Large intestine (tissue), 3 donors: ENCODE results near the gene EIF2B4. TPM values are rescaled to one million over a fixed set of nuclear protein-coding genes. Genes with fewer than 3 reads are reported as not detected.

Experiments
- DNase-seq, 2 donors: peaks; one replicate each; pipeline versions ENCODE4 v3.0.0 to v3.0.0-alpha.2; 2013
- H3K27ac ChIP-seq: one replicate; pipeline ENCODE4 v1.5.1; 2013; ENCODE audit warnings: low read length
- H3K27me3 ChIP-seq: 2 replicates; pipeline ENCODE4 v1.6.1; 2013; ENCODE audit warnings: low read length; ENCODE audit not compliant: control insufficient read depth, insufficient read depth
- H3K36me3 ChIP-seq: 2 replicates; pipeline ENCODE4 v1.6.1; 2013; ENCODE audit warnings: low read length; ENCODE audit not compliant: control insufficient read depth, insufficient read depth
- H3K4me1 ChIP-seq: one replicate; pipeline ENCODE4 v1.6.1; 2013; ENCODE audit warnings: low read length; ENCODE audit not compliant: control insufficient read depth, insufficient read depth
- H3K4me3 ChIP-seq: one replicate; pipeline ENCODE4 v1.5.1; 2013; ENCODE audit warnings: low read length
- H3K9me3 ChIP-seq: one replicate; pipeline ENCODE4 v1.6.1; 2013; ENCODE audit warnings: mild to moderate bottlenecking, low read depth, low read length, moderate library complexity; ENCODE audit not compliant: control insufficient read depth
- WGBS: methylation state at CpG from one replicate; pipeline ENCODE4 v1.1.5; 2013; ENCODE audit warnings: low lambda C conversion rate; ENCODE audit not compliant: insufficient coverage; 5-methylcytosine and 5-hydroxymethylcytosine counted together
- polyA plus RNA-seq: library from polyadenylated mRNA; unstranded; fragments of 120-200 nt; gene quantifications from one replicate; pipeline ENCODE4 v1.2.1, GENCODE V29; 2013

The EIF2B4 gene
- polyA plus RNA-seq, 1 donor, result 39.7 TPM

- H3K27ac ChIP-seq, result no peak overlapping the region
- no peak overlapping the region for H3K4me3 ChIP-seq
- WGBS, result no CpG with 5 or more reads among the region's 18 CpGs
Measured at GRCh38 chr2:27377618-27378095, 7.5 kb upstream of the EIF2B4 start.

DNA sequence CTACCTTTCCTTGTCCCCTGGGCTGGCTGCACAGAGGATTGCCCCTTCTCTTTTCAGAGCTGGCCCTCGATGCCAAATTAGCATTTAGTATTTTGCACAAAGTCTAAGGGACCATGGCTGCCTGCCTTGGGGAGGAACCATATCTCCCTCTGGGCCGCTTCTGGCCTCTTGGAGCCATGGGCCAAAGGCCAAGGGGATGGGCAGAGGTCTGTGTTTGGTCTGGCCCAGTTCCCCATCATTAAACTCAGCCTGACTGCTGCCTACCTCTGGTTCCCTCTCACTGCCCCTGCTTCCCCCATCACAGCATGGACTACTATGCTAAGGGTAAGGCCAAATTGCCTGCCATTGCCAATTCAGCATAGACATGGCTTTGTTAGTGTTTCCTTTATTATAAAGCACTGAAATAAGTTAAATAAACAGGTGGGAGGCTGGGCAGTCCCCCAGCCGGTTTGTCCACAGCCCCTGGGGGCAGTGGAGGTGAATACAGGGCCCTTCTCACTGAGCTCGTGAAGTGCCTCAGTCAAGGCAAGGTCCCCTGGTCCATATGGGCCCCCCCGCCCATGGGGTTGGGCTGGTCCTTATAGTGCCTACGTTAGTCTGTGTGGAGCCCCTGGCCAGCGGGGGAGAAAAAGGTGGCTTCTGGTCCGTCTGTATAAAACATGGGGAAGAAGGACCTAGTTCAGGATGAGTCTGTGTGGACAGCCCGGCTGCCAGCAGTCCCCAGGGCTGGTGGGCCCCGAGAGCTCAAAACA lies 6.9 kb upstream of the EIF2B4 start:
- Histone ChIP-seq H3K27me3 (no peaks in the 10 kb centered on the region), H3K27ac (no peak overlapping the region), H3K4me3 (no peak overlapping the region), H3K36me3 (peaks cover 72% of the 10 kb centered on the region), H3K9me3 (no peaks in the 10 kb centered on the region), H3K4me1 (peaks cover 25% of the 10 kb centered on the region)
- no peak for DNase-seq
- no CpG with 5 or more reads among the region's 10 CpGs for WGBS

More at GRCh38 chr2:27377618-27378095, 7.5 kb upstream of the EIF2B4 start:
- no peaks in the 10 kb centered on the region for H3K9me3 ChIP-seq
- H3K27me3 ChIP-seq, result no peaks in the 10 kb centered on the region
- H3K4me1 ChIP-seq, result peaks cover 19% of the 10 kb centered on the region
- no peak for DNase-seq
- peaks cover 75% of the 10 kb centered on the region for H3K36me3 ChIP-seq

DNA sequence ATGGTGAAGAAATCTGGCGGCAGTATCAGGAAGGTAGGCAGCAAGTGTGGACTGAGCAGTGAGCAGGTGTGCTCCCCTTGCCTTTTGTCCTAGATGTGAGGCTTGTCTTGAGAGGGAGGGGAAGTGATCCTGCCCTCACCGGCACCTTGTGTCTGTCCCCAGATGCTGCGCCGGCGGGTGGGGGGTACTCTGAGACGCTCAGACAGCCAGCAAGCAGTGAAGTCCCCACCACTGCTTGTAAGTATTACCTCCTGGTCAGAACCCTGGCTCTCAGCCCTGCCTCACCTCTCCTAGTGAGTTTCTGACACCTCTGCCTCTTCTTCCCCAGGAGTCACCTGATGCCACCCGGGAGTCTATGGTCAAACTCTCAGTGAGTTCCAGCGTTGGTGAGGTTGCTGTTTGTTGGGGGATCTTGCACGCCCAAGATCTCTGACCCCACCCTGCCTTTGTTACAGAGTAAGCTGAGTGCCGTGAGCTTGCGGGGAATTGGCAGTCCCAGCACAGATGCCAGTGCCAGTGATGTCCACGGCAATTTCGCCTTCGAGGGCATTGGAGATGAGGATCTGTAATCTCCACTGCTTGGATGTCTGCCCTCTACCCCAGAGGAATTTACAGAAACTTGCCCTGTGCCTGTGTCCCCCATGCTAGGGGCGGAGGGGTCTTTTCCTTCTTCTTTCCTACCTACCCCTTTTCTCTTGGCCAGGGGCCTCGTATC lies 6.2 kb upstream of the EIF2B4 start:
- DNase-seq, result no peak
- Histone ChIP-seq H3K27ac (no peak overlapping the region), H3K9me3 (no peaks in the 10 kb centered on the region), H3K27me3 (no peaks in the 10 kb centered on the region), H3K36me3 (peaks cover 65% of the 10 kb centered on the region), H3K4me3 (no peak overlapping the region), H3K4me1 (peaks cover 23% of the 10 kb centered on the region)
- WGBS, result no CpG with 5 or more reads among the region's 16 CpGs

DNA sequence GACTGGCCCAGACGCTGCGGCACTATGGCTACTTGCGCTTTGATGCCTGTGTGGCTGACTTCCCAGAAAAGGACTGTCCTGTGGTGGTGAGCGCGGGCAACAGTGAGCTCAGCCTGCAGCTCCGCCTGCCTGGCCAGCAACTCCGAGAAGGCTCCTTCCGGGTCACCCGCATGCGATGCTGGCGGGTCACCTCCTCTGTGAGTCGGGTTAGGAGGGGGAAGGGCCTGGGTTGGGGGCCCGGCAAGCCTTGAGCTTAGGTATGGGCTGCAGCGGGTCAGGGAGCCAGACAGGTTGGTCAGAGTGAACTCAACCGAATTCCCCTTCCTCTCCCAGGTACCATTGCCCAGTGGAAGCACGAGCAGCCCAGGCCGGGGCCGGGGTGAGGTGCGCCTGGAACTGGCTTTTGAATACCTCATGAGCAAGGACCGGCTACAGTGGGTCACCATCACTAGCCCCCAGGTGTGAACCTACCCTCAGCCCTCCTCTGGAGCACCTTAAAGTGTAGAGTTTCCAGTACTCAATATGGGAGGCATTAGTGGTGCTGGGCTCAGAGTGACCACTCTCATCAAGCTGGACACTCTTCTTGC lies 5.5 kb upstream of the EIF2B4 start:
- WGBS, result no CpG with 5 or more reads among the region's 20 CpGs
- Histone ChIP-seq H3K4me1 (peaks cover 17% of the 10 kb centered on the region), H3K36me3 (peaks cover 63% of the 10 kb centered on the region), H3K27me3 (no peaks in the 10 kb centered on the region), H3K9me3 (no peaks in the 10 kb centered on the region), H3K27ac (no peak overlapping the region), H3K4me3 (no peak overlapping the region)
- DNase-seq, result no peak

DNA sequence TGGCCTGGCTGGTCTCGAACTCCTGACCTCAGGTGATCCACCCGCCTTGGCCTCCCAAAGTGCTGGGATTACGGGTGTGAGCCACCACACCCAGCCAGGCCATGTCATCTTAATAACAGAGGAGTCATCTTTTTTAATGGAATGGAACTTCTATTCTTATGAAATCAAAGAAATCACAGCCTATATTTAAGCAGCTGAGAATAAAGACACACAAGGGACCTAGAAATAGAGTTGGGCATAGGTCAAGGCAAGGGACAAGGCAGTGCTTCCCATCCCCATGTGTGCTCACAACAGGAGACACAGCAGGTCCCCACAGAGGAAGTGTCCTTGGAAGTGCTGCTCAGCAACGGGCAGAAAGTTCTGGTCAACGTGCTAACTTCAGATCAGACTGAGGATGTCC lies 3.4 kb upstream of the EIF2B4 start:
- Histone ChIP-seq H3K9me3 (no peaks in the 10 kb centered on the region), H3K4me1 (peaks cover 18% of the 10 kb centered on the region), H3K27ac (no peak overlapping the region), H3K4me3 (no peak overlapping the region), H3K36me3 (peaks cover 61% of the 10 kb centered on the region), H3K27me3 (no peaks in the 10 kb centered on the region)
- no peak for DNase-seq
- WGBS, result no CpG with 5 or more reads among the region's 5 CpGs

DNA sequence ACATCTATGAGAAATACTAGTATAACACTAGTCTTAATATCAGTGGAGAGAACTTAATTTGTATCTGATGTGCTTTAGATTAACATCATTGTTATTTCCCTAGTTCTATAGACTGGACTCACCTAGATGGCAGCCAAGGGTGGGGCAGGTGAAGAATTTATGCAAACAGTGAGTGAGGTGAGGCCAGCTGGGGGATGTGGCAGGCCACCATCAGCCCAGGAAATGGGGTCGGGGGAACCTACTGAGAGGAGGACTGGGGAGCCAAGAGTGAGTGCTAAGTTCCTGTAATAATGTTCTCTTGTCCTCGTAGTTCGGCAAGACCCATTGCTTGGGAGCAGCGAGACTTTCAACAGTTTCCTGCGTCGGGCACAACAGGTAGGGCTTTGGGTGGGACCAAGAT lies 2.8 kb upstream of the EIF2B4 start:
- H3K27ac ChIP-seq, result no peak overlapping the region
- H3K4me1 ChIP-seq, result peaks cover 18% of the 10 kb centered on the region
- no peaks in the 10 kb centered on the region for H3K27me3 ChIP-seq
- H3K36me3 ChIP-seq, result peaks cover 61% of the 10 kb centered on the region
- no peak for DNase-seq
- WGBS, result no CpG with 5 or more reads among the region's 6 CpGs
- H3K9me3 ChIP-seq, result no peaks in the 10 kb centered on the region
- no peak overlapping the region for H3K4me3 ChIP-seq

- H3K27me3 ChIP-seq, result no peaks in the 10 kb centered on the region
- H3K4me1 ChIP-seq, result peaks cover 18% of the 10 kb centered on the region
- peak overlapping the region; percentile 56 for H3K27ac ChIP-seq
- peak overlapping the region; percentile 91 for H3K4me3 ChIP-seq
- H3K9me3 ChIP-seq, result no peaks in the 10 kb centered on the region
- no CpG with 5 or more reads among the region's 46 CpGs for WGBS
- H3K36me3 ChIP-seq, result peaks cover 61% of the 10 kb centered on the region
- peak; percentile 43 to 66 for DNase-seq
Measured at GRCh38 chr2:27370816-27371620, 880 bp upstream of the EIF2B4 start.

GRCh38 chr2:27369471-27370025 lies 590 bp downstream of the EIF2B4 start:
- Histone ChIP-seq H3K4me1 (peaks cover 18% of the 10 kb centered on the region), H3K4me3 (peak overlapping the region; percentile 91), H3K27me3 (no peaks in the 10 kb centered on the region), H3K36me3 (peaks cover 57% of the 10 kb centered on the region), H3K9me3 (no peaks in the 10 kb centered on the region), H3K27ac (peak overlapping the region; percentile 91)
- no CpG with 5 or more reads among the region's 18 CpGs for WGBS
- DNase-seq, result no peak

- Histone ChIP-seq H3K36me3 (peaks cover 52% of the 10 kb centered on the region), H3K4me3 (no peak overlapping the region), H3K4me1 (peaks cover 3% of the 10 kb centered on the region), H3K27ac (no peak overlapping the region), H3K27me3 (no peaks in the 10 kb centered on the region), H3K9me3 (no peaks in the 10 kb centered on the region)
- no peak for DNase-seq
- WGBS, result no CpG with 5 or more reads among the region's 2 CpGs
Measured at GRCh38 chr2:27363933-27364332, 6.2 kb downstream of the EIF2B4 start.
